Measurements from ENCODE around the gene AAK1. TPM values are rescaled to one million over a fixed set of nuclear protein-coding genes. Genes with fewer than 3 reads are reported as not detected.
A peak's percentile ranks its signal among the peaks of the same experiment; 100 is the strongest.

Gene AAK1
- total RNA-seq, 1 experiment from 2014 or later, result 35.6 TPM

GRCh38 chr2:69438580-69438979 lies 205.0 kb downstream of the AAK1 start (continued):
- TF ChIP-seq IRF2 (CRISPR knock-in tag; IDR thresholded peaks at IDR 0.05; ENCODE audit: borderline replicate concordance, low read depth), result no peak
- TF ChIP-seq TCF7 (CRISPR knock-in tag; IDR thresholded peaks at IDR 0.05; ENCODE audit: low read depth), result no peak
- no peak for TF ChIP-seq ARID4B (CRISPR knock-in tag; IDR thresholded peaks at IDR 0.05; ENCODE audit: borderline replicate concordance)
- no peak for TF ChIP-seq ZNF416 (CRISPR knock-in tag; IDR thresholded peaks at IDR 0.05)
- TF ChIP-seq KAT7 (CRISPR knock-in tag; IDR thresholded peaks at IDR 0.05; ENCODE audit: borderline replicate concordance), result no peak
- no peak for TF ChIP-seq FOXJ3 (CRISPR knock-in tag; IDR thresholded peaks at IDR 0.05; ENCODE audit: borderline replicate concordance)

DNA sequence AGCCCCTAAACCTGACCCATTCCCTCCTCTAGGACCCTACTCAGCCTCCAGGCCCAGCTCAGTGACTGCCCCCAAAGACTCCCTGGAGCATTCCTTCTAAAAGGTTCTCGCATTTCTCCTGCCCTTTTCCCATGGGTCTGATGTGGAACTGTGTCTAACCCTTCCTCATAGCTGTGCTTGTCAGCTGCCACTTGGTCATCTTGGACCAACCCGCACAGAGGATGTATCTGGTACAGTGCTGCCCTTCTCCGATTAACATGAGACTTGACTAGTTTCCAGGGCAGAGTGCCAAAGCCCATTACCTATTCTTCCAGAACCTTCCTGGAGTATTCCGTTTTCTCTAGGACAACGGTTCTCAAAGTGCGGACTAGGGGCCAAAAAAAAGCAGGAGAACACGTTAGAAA lies 205.8 kb downstream of the AAK1 start:
- Mint-ChIP-seq H3K4me3 (peak overlapping the region; percentile 93), H3K36me3 (peaks cover 6% of the 10 kb centered on the region; the same call in 1 of the 2 replicates), H3K4me1 (peaks cover 30% of the 10 kb centered on the region), H3K27ac (peak overlapping the region; percentile 96), H3K27me3 (ENCODE audit: low read depth) (no peaks in the 10 kb centered on the region; the same call in 1 of the 2 replicates), H3K9me3 (peaks cover 13% of the 10 kb centered on the region)
- peak; percentile 21 for ATAC-seq
- DNase-seq (ENCODE audit: low spot score), result no peak
- TF ChIP-seq, protein P1, sequence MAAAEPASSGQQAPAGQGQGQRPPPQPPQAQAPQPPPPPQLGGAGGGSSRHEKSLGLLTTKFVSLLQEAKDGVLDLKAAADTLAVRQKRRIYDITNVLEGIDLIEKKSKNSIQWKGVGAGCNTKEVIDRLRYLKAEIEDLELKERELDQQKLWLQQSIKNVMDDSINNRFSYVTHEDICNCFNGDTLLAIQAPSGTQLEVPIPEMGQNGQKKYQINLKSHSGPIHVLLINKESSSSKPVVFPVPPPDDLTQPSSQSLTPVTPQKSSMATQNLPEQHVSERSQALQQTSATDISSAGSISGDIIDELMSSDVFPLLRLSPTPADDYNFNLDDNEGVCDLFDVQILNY (CRISPR knock-in tag; IDR thresholded peaks at IDR 0.05), result no peak
- TF ChIP-seq CTCF (IDR thresholded peaks at IDR 0.05) (no peak), ZNF121 (CRISPR knock-in tag; IDR thresholded peaks at IDR 0.05) (no peak), CREM (CRISPR knock-in tag; IDR thresholded peaks at IDR 0.05) (no peak), IRF2 (CRISPR knock-in tag; IDR thresholded peaks at IDR 0.05; ENCODE audit: borderline replicate concordance, low read depth) (no peak), ATF6 (CRISPR knock-in tag; IDR thresholded peaks at IDR 0.05) (no peak), SMAD4 (CRISPR knock-in tag; IDR thresholded peaks at IDR 0.05) (no peak), PREB (CRISPR knock-in tag; IDR thresholded peaks at IDR 0.05; ENCODE audit: borderline replicate concordance) (no peak), ZBTB43 (CRISPR knock-in tag; IDR thresholded peaks at IDR 0.05) (no peak), FOXJ3 (CRISPR knock-in tag; IDR thresholded peaks at IDR 0.05; ENCODE audit: borderline replicate concordance) (no peak), RORB (CRISPR knock-in tag; IDR thresholded peaks at IDR 0.05) (no peak), ESRRA (CRISPR knock-in tag; IDR thresholded peaks at IDR 0.05; ENCODE audit: borderline replicate concordance) (no peak), ZMAT4 (CRISPR knock-in tag; IDR thresholded peaks at IDR 0.05) (no peak)
- CTCF ChIA-PET, result interaction anchor here (0.8 to 2.3 kb wide), 20 partner anchors 10 to 494 kb away, joined by 3 to 17 read pairs (median 4); partner anchors contain the start of gene AAK1
- POLR2A ChIA-PET, result interaction anchor here (0.7 to 1.4 kb wide), 9 partner anchors 9 to 303 kb away, joined by 3 to 9 read pairs (median 4); partner anchors contain the start of genes AAK1 and GFPT1
